Loucy (cell line): Measurements from ENCODE around the gene STXBP6.

Source experiments
- H2AFZ ChIP-seq: fragments of 200-600 bp; sonication (generic); 2 replicates; pipeline ENCODE4 v1.6.0; 2016; ENCODE audit warnings: antibody characterized with exemption, mild to moderate bottlenecking, low read length, moderate library complexity
- H3F3A ChIP-seq: fragments of 200-600 bp; 2 replicates; pipeline ENCODE4 v1.6.0; 2016; ENCODE audit warnings: antibody characterized with exemption, low read depth, mild to moderate bottlenecking
- H3K27me3 ChIP-seq: fragments of 200-600 bp; sonication (generic); 2 replicates; pipeline ENCODE4 v1.6.1; 2014; ENCODE audit warnings: low read length, mild to moderate bottlenecking; ENCODE audit not compliant: insufficient read depth, poor library complexity, severe bottlenecking
- H3K36me3 ChIP-seq: fragments of 200-600 bp; sonication (generic); 2 replicates; pipeline ENCODE4 v1.6.1; 2016; ENCODE audit warnings: low read length; ENCODE audit not compliant: insufficient read depth
- H3K4me1 ChIP-seq: fragments of 200-600 bp; sonication (generic); 2 replicates; pipeline ENCODE4 v1.5.1; 2014; ENCODE audit warnings: low read length, mild to moderate bottlenecking; ENCODE audit not compliant: insufficient read depth, poor library complexity, severe bottlenecking
- H3K4me2 ChIP-seq: fragments of 200-600 bp; sonication (generic); 2 replicates; pipeline ENCODE4 v1.6.0; 2014; ENCODE audit warnings: antibody characterized with exemption, low read length, low read depth, mild to moderate bottlenecking; ENCODE audit not compliant: poor library complexity, severe bottlenecking
- H3K4me3 ChIP-seq: fragments of 200-600 bp; sonication (generic); 2 replicates; pipeline ENCODE4 v1.5.1; 2014; ENCODE audit warnings: low read length, mild to moderate bottlenecking, mixed read lengths; ENCODE audit not compliant: poor library complexity, severe bottlenecking
- H3K79me2 ChIP-seq: fragments of 200-600 bp; sonication (generic); 2 replicates; pipeline ENCODE4 v1.6.1; 2014; ENCODE audit warnings: low read length; ENCODE audit not compliant: insufficient read depth
- H3K9ac ChIP-seq: fragments of 200-600 bp; sonication (generic); 2 replicates; pipeline ENCODE4 v1.6.0; 2014; ENCODE audit warnings: mild to moderate bottlenecking, low read depth, low read length, moderate library complexity; ENCODE audit not compliant: poor library complexity, severe bottlenecking
- H3K9me2 ChIP-seq: fragments of 200-600 bp; sonication (generic); replicated peaks from 2 replicates; pipeline ENCODE4 v1.6.1; 2016; ENCODE audit warnings: low read depth, low read length, mixed read lengths
- H3K9me3 ChIP-seq: fragments of 200-600 bp; sonication (generic); 2 replicates; pipeline ENCODE4 v1.6.1; 2014; ENCODE audit warnings: mild to moderate bottlenecking, antibody characterized with exemption, low read length, low read depth; ENCODE audit not compliant: insufficient read depth
- H4K20me1 ChIP-seq: fragments of 200-600 bp; sonication (generic); 2 replicates; pipeline ENCODE4 v1.6.0; 2014; ENCODE audit warnings: antibody characterized with exemption, low read length, mild to moderate bottlenecking; ENCODE audit not compliant: insufficient read depth, poor library complexity, severe bottlenecking
- EZH2phosphoT487 ChIP-seq: fragments of 200-600 bp; IDR thresholded peaks from 2 replicates; pipeline ENCODE4 v1.6.1; 2018; ENCODE audit warnings: antibody characterized with exemption, mild to moderate bottlenecking, moderate library complexity, borderline replicate concordance
- TF ChIP-seq, protein P1 (sequence below): fragments of 200-600 bp; sonication (generic); conservative IDR thresholded peaks from 2 replicates; pipeline ENCODE4 v1.5.1; 2014; ENCODE audit warnings: mild to moderate bottlenecking, antibody characterized with exemption, low read length

Gene STXBP6

DNA sequence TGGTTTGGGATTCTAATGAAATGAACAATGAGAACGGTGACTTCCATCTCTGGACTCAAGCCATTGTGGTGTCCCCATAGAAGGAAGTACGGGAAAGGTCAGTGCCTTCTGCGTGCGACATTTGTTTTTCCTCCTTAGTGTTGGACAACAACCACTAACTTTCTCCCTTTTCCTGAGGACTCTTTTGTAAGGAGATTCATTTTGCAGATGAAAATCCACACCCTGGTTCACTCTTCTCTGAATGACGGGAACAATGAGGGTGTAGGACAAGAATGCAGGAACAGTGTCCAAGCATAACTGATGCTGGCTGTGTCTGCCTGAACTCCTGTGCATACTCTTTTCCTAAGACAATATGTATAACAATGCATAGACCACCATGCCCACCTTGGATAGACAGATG, 176.4 kb downstream of the STXBP6 start:
- TF ChIP-seq EZH2phosphoT487: no peak
- TF ChIP-seq, protein P1, sequence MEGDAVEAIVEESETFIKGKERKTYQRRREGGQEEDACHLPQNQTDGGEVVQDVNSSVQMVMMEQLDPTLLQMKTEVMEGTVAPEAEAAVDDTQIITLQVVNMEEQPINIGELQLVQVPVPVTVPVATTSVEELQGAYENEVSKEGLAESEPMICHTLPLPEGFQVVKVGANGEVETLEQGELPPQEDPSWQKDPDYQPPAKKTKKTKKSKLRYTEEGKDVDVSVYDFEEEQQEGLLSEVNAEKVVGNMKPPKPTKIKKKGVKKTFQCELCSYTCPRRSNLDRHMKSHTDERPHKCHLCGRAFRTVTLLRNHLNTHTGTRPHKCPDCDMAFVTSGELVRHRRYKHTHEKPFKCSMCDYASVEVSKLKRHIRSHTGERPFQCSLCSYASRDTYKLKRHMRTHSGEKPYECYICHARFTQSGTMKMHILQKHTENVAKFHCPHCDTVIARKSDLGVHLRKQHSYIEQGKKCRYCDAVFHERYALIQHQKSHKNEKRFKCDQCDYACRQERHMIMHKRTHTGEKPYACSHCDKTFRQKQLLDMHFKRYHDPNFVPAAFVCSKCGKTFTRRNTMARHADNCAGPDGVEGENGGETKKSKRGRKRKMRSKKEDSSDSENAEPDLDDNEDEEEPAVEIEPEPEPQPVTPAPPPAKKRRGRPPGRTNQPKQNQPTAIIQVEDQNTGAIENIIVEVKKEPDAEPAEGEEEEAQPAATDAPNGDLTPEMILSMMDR: no peak
- Histone ChIP-seq H3K4me2 (no peak overlapping the region), H3K9me2 (no peaks in the 10 kb centered on the region), H4K20me1 (no peaks in the 10 kb centered on the region), H3F3A (no peaks in the 10 kb centered on the region), H3K9me3 (no peaks in the 10 kb centered on the region), H3K27me3 (no peaks in the 10 kb centered on the region), H2AFZ (no peak overlapping the region), H3K36me3 (no peaks in the 10 kb centered on the region), H3K4me1 (peaks cover 7% of the 10 kb centered on the region), H3K79me2 (no peaks in the 10 kb centered on the region), H3K9ac (no peak overlapping the region), H3K4me3 (no peak overlapping the region)

DNA sequence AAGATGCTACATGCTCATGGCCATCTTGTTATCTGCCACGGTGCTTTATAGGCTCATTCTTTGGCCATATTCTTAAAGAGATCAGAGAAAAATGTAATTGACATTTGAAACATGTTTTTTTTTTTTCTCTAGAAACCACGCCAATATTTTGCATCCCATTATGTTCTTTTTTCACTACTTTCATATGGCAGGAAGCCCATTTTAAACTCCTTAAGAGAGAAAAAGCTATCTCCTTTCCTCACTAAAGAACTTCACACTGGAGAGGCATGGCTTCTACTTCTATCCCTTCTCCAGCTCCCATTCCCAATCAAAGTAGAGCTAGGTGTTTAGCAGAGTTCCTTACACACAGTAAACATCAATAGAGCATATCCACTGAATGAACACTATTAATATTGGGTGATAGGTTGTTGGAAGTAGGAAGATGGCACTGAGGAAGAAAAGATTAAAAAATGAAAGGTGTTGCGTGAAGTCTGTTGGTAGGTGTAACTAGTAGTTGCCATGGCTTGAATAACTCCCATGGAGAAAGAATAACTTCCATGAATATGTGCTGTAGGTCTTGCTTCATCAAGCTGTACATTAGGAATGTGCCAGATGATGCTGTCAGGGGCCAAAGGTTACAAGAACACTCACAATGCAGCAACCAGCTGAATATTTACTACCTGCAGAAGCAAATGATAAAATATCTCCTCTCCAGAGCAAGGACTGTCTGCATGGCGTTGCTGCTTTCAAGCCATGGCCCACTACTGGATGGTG, 178.8 kb downstream of the STXBP6 start:
- Histone ChIP-seq H3F3A (no peaks in the 10 kb centered on the region), H3K4me1 (peaks cover 4% of the 10 kb centered on the region), H3K9me3 (no peaks in the 10 kb centered on the region), H3K9me2 (no peaks in the 10 kb centered on the region), H3K4me3 (no peak overlapping the region), H3K27me3 (no peaks in the 10 kb centered on the region), H2AFZ (no peak overlapping the region), H3K36me3 (no peaks in the 10 kb centered on the region), H4K20me1 (no peaks in the 10 kb centered on the region), H3K79me2 (no peaks in the 10 kb centered on the region), H3K9ac (no peak overlapping the region), H3K4me2 (no peak overlapping the region)
- TF ChIP-seq EZH2phosphoT487: no peak
- TF ChIP-seq, protein P1: no peak

- Histone ChIP-seq H3K4me1 (peaks cover under 1% of the 10 kb centered on the region), H3K4me3 (no peak overlapping the region), H3K9me3 (no peaks in the 10 kb centered on the region), H3K79me2 (no peaks in the 10 kb centered on the region), H3K4me2 (no peak overlapping the region), H3K9me2 (no peaks in the 10 kb centered on the region), H3K27me3 (no peaks in the 10 kb centered on the region), H3K9ac (no peak overlapping the region), H3K36me3 (no peaks in the 10 kb centered on the region), H4K20me1 (no peaks in the 10 kb centered on the region), H3F3A (no peaks in the 10 kb centered on the region), H2AFZ (no peak overlapping the region)
- TF ChIP-seq EZH2phosphoT487: no peak
- TF ChIP-seq, protein P1: no peak
Observed at GRCh38 chr14:24868389-24868788, 181.6 kb downstream of the STXBP6 start.
